GM21447 (cell line): ENCODE measurements around the gene EXOC6B.

Experiments
- ATAC-seq: cut with Tn5 transposase; IDR thresholded peaks from one replicate; pipeline ENCODE4 v1.9.1; 2021; ENCODE audit not compliant: unreplicated experiment

EXOC6B gene

GRCh38 chr2:72388263-72388662 is 437.6 kb downstream of the EXOC6B start:
- no peak for ATAC-seq

DNA sequence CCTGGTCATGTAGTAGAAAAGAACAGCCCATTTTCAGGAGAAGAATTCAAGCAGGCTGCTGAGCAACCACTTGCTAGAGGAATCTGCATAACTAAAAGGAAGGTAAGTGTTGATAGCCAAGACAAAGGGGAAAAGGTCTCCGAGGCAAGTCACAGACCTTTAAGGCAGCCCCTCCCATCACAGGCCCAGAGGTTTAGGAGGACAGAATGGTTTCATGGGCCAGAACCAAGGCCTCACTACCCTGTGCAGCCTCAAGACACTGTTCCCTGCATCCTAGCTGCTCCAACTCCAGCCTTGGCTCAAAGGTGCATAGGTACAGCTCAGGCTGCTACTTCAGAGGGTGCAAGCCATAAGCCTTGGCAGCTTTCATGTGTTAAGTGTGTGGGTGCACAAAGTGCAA is 439.5 kb downstream of the EXOC6B start:
- no peak for ATAC-seq

DNA sequence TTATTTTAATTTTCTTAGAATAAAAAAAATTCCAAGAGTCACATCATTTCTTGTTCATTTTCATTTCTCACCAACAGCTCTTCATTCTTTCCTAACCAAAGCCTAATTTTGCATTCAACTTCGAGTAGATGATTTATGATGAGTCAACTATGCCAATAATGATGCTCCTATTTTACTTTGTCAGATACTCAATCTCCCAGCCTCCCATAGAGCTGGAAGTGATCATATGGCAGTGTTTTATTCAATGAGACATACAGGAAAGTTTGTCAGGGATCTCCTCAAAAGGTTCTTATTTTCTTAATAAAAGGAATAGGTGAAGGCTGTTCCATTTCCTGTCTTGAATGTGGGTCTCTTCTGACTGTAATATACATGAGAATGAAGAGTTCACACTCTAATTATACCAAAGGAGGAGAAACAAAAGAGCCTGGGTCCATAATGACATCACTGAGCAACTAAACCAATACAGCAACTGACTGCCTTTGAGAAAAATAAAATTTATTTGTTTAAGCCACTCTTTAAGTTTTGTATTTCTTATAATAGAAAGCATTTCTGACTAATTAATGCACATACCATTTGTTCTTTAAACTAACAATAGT is 447.0 kb downstream of the EXOC6B start:
- ATAC-seq: no peak

GRCh38 chr2:72367530-72368225 is 458.2 kb downstream of the EXOC6B start:
- ATAC-seq: no peak

- ATAC-seq: no peak
Measured at GRCh38 chr2:72363406-72363805, 462.4 kb downstream of the EXOC6B start.

GRCh38 chr2:72362733-72363132 is 463.1 kb downstream of the EXOC6B start:
- ATAC-seq: no peak

GRCh38 chr2:72361521-72361920 is 464.3 kb downstream of the EXOC6B start:
- ATAC-seq: no peak

- ATAC-seq: no peak
Measured at GRCh38 chr2:72361042-72361441, 464.8 kb downstream of the EXOC6B start.

- no peak for ATAC-seq
Measured at GRCh38 chr2:72350852-72351251, 475.0 kb downstream of the EXOC6B start.

DNA sequence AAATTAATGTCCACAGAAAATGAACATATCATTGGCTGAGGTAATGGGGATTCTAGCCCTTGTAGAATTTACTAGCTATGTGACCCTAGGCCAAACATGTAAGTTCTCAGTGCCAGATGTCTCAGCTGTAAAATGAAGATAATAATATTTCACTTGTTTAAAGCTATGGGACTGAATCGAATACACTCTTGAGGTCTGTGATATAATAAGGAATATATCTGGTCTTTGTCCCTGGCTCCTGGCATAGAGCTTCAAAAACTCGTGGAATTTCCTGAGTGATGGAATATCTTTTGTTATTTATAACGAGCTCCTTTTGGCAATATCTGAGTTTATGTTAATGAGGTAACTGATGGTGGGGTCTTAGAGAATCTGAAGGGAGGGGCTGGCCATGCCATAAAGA is 476.8 kb downstream of the EXOC6B start:
- ATAC-seq: no peak

GRCh38 chr2:72347081-72347480 is 478.8 kb downstream of the EXOC6B start:
- no peak for ATAC-seq

DNA sequence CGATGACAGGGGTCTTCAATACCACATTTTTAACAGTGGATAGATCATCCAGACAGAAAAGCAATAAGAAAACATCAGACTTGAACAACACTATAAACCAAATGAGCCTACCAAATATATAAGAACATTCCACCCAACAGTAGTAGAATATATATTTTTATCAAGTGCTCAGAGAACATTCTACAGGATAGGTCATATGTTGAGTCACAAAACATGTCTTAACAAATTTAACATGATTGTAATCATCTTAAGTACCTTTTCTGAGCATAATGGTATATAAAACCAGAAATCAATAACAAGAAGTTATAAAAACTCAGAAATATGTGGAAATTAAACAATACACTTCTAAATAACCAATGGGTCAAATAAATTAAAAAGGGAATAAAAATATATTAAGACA is 484.2 kb downstream of the EXOC6B start:
- ATAC-seq: no peak

DNA sequence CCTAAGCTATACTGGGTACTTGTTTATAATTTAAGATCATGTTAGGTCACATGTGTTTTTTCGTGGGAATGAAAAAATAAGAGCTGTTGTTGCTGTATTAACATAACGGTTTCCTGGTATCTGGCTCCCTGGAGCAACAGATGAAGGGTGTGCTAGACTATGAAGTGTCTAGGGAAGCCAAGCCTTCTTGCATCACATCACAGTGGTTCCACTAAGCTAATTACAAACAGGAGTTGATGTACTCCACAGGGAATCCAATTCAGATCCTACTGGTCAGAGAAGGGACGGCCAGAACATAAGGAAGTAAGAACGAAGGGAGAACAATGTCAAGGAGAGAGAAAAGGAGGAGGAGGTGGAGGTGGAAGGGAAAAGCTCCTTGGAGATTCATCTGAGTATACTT is 485.2 kb downstream of the EXOC6B start:
- no peak for ATAC-seq

- ATAC-seq: no peak
Measured at GRCh38 chr2:72338076-72338475, 487.8 kb downstream of the EXOC6B start.

GRCh38 chr2:72332720-72333119 is 493.1 kb downstream of the EXOC6B start:
- ATAC-seq: no peak

- ATAC-seq: no peak
Measured at GRCh38 chr2:72330652-72331051, 495.2 kb downstream of the EXOC6B start.

GRCh38 chr2:72326759-72327158 is 499.1 kb downstream of the EXOC6B start:
- ATAC-seq: no peak

DNA sequence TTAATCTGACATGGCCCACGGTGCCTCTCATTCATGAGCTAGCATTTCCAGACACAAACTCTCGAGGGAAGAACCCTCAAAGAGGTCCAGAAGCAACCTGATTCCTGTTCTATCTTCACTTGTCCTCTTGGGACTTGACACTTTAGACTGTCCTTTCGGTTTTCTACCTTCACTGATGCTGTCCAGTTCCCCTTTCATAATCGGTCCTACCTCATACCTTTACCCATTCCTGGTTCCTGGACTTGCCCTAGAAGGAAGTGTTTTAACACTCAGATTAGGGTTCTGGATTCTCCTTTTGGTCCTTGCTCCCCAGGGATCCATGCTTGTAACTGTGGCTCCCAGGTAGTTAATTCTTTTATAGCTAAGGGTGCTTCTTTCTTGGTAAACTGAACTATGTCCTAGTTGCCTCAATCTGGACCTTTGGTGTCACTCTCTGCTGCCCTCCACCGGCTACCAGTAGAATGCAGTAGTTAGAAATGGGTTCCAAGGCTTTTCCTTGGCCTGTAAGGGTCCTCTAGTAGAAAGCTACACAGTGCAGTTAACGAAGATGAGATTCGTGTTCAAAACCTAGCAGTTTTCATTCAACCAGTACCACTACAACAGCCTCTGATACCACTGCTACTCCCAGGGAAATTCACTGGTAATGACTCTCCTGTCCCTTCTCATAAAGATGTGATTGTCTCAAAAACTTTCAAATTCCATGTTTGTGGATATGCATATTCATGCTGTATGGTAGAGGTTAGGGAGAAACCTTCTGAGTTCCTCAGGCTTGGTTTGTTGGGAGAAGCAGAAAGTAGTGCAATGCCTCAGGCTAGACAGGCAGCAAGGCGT is 500.0 kb downstream of the EXOC6B start:
- no peak for ATAC-seq

DNA sequence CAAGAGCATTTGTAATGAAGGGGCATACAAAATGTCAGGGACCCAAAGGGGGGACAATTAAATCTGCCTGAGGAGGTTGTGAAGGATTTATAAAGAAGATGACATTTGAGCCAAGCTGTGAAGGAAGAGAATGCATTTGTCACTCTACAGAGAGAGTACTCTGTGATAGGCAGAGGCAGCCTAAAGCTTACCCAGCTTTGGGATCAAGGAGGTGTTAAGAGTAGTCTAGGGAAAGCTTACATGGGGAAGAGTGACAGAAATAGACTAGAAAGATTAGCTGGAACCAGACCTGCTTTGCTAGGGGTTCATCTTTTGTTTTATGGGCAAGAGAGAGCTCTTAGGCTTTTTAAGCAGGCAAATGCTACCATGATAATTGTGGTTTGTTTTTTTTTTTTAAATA is 509.1 kb downstream of the EXOC6B start:
- ATAC-seq: no peak

GRCh38 chr2:72300147-72300684 is 525.6 kb downstream of the EXOC6B start:
- no peak for ATAC-seq

- ATAC-seq: no peak
Measured at GRCh38 chr2:72293620-72294019, 532.2 kb downstream of the EXOC6B start.

DNA sequence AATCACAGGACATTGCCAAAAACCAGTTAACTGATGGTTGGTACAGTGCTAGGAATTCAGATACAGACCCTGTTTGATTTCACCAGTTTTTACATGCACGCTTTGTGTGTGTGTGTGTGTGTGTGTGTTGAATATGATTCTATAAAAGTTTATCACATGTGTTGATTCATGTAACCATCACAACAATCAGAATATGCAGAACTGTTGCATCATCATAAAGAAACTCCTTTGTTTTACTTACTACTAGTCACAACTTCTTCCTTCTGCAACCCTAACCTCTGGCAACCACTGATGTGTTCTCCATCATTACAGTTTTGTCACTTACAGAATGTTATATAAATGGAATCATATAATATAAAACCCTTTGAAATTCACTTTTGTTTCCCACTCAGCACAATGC is 533.4 kb downstream of the EXOC6B start:
- ATAC-seq: no peak
